Neutrophil (primary cell): Measurements from ENCODE around the gene CFAP99.
"Not testable (repeated sequence)": the region's sequence is repeated elsewhere in the genome, so short reads cannot be mapped to it uniquely, and the experiment has no call there.

Source experiments
- H3K27ac ChIP-seq: fragments of 200-600 bp; sonication (generic); 2 replicates; pipeline ENCODE4 v1.5.1; 2016; ENCODE audit warnings: mild to moderate bottlenecking, moderate library complexity
- H3K27me3 ChIP-seq: fragments of 200-600 bp; sonication (generic); 2 replicates; pipeline ENCODE4 v1.6.0; 2016; ENCODE audit warnings: mild to moderate bottlenecking
- H3K36me3 ChIP-seq: fragments of 200-600 bp; sonication (generic); 2 replicates; pipeline ENCODE4 v1.5.1; 2017
- H3K4me1 ChIP-seq, 2 experiments: fragments of 200-600 bp in 1 of 2; sonication (generic) in 1 of 2; 1 replicate in 1 of 2; 2 replicates in 1 of 2; pipeline versions ENCODE4 v1.5.1 to v1.6.1; 2013 to 2016; ENCODE audit warnings: low read depth in 1 of 2, low read length in 1 of 2, mild to moderate bottlenecking in 1 of 2, moderate library complexity in 1 of 2; ENCODE audit not compliant: control insufficient read depth in 1 of 2, insufficient read depth in 1 of 2
- H3K4me3 ChIP-seq, 2 experiments: fragments of 200-600 bp in 1 of 2; sonication (generic) in 1 of 2; 1 replicate in 1 of 2; 2 replicates in 1 of 2; pipeline ENCODE4 v1.5.1; 2013 to 2016; ENCODE audit warnings: low read depth in 1 of 2, low read length in 1 of 2, mild to moderate bottlenecking in 1 of 2, moderate library complexity in 1 of 2
- H3K9me3 ChIP-seq: fragments of 200-600 bp; sonication (generic); 2 replicates; pipeline ENCODE4 v1.5.1; 2016
- TF ChIP-seq, protein P1 (sequence below): fragments of 200-600 bp; sonication (generic); IDR thresholded peaks from 2 replicates; pipeline ENCODE4 v1.5.1; 2016; ENCODE audit warnings: antibody characterized with exemption

Gene CFAP99

DNA sequence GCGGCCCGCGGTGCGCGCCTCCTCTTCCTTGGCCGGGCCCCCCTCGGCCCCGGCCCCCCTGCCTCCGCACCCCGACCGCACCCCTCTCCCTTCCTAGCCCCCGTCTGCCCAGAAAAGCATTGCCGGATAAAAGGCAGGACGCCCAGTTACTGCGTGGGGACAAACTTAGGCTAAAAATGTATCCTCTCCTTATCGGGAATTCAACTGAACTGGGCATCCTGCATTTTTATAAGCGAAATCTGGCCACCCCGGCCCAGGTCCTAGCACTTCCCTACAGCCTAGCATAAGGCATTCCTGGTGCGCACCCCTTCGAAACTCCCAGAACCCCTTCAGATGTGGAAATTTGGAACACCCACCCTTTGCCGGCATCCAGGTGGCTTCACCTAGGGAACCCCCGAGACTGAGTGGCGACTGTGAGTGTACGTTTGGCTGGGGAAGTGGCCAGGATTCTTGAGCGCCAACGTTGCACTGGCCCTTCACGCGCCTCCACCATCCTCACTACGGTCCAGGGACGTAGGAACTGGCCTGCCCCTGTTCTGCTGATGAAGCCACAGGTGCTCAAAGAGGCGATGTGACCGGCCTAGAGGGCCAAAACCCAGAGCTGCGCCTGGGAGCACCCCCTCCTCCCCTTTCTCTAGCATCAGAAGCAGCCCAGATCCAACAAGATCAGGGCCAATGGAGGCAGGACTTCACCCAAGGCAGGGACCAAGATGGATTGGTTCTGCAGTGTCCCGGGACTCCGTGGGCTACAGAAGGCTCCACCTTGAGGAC lies 44.4 kb downstream of the CFAP99 start:
- H3K9me3 ChIP-seq: no peaks in the 10 kb centered on the region
- TF ChIP-seq, protein P1, sequence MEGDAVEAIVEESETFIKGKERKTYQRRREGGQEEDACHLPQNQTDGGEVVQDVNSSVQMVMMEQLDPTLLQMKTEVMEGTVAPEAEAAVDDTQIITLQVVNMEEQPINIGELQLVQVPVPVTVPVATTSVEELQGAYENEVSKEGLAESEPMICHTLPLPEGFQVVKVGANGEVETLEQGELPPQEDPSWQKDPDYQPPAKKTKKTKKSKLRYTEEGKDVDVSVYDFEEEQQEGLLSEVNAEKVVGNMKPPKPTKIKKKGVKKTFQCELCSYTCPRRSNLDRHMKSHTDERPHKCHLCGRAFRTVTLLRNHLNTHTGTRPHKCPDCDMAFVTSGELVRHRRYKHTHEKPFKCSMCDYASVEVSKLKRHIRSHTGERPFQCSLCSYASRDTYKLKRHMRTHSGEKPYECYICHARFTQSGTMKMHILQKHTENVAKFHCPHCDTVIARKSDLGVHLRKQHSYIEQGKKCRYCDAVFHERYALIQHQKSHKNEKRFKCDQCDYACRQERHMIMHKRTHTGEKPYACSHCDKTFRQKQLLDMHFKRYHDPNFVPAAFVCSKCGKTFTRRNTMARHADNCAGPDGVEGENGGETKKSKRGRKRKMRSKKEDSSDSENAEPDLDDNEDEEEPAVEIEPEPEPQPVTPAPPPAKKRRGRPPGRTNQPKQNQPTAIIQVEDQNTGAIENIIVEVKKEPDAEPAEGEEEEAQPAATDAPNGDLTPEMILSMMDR: no peak
- no peak overlapping the region for H3K27ac ChIP-seq
- no peaks in the 10 kb centered on the region for H3K36me3 ChIP-seq
- H3K4me3 ChIP-seq: no peak overlapping the region
- H3K27me3 ChIP-seq: peaks cover 62% of the 10 kb centered on the region
- H3K4me1 ChIP-seq: peaks cover 14 to 18% of the 10 kb centered on the region in 2 experiments

DNA sequence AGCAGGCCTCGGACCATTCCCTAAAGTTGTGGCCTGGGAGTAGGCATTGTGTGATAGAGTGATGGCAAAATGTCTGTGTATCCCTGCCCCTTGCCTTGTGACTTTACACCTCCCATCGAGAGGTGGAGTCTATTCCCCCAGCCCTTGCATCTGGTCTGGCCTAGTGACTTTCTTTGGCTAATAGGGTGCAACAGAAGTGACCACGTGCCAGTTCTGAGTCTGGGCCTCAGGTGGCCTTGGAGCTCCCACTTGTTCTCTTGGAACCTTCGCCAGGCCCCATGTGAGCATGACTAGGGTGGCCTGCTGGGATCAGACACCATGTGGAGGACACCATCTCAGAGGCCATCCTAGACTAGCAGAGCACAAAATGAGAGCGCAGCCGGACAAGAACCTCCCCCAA lies 46.3 kb downstream of the CFAP99 start:
- TF ChIP-seq, protein P1: no peak
- H3K4me1 ChIP-seq: peaks cover 21 to 29% of the 10 kb centered on the region in 2 experiments

DNA sequence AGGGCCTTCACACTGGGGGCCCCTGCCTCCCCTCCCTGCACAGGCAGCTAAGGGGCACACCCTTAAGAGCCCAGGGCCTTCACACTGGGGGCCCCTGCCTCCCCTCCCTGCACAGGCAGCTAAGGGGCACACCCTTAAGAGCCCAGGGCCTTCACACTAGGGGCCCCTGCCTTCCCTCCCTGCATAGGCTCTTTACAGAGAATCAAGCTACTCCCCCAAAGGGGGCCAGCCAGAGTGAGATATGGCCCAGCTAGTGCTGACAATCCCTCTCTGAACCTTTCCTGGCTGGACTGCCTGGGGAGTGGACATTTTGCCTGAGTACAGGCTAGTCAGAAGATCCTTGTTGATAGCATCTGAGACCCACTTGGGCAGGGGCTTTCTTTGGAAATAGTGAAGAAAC lies 46.8 kb downstream of the CFAP99 start:
- not testable (repeated sequence) for H3K4me3 ChIP-seq, H3K9me3 ChIP-seq, H3K27ac ChIP-seq, H3K36me3 ChIP-seq
- H3K27me3 ChIP-seq: peaks cover 45% of the 10 kb centered on the region
- peaks cover 26 to 34% of the 10 kb centered on the region in 2 experiments for H3K4me1 ChIP-seq

More for the DNA sequence above, 46.3 kb downstream of the CFAP99 start:
- Histone ChIP-seq H3K27ac (no peak overlapping the region), H3K36me3 (no peaks in the 10 kb centered on the region), H3K9me3 (no peaks in the 10 kb centered on the region), H3K27me3 (peaks cover 51% of the 10 kb centered on the region), H3K4me3 (no peak overlapping the region)

DNA sequence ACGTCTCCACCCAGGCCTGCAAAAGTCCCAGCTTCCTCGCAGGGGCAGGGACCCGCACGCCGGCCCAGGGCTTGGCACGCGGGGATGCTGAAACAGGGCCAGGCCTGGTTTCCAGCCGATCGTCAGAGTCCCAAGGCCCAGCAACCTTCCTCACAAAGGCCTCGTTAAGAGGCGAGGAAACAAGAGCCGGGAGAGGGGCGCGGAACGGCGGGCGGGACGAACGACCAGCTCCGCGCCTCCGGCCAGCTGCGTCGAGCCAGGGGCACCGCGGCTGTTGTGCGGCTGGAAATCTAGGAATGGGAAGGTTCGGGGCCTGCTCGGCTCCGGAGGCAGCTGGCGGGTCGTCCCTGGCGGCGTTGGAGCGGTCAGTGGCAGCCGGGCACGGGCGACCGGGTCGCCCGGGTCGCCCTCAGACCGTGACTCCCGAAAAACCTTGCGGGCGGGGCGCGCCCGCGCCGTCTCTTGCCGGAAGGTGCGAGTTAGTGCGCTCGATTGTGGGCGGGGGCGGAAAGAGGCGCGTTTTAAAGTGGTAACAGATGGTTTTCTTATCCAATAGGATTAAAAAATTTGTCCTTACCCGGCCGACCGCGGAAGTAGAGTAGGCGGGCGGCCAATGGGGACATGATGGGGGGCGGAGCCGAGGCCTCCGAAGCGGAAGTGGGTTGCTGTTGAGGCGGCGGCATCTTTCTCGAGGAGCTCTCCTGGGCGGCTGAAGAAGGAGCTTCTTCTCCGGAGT lies 49.9 kb downstream of the CFAP99 start, which contains the start of gene RNF4:
Gene RNF4 (plus strand): TSS at position 651 of the 736 bp plus-strand sequence. CDS start 21,388 bp downstream, outside the sequence.
- peak within 1 kb of the TSS; percentile 67 to 85 for H3K4me3 ChIP-seq

DNA sequence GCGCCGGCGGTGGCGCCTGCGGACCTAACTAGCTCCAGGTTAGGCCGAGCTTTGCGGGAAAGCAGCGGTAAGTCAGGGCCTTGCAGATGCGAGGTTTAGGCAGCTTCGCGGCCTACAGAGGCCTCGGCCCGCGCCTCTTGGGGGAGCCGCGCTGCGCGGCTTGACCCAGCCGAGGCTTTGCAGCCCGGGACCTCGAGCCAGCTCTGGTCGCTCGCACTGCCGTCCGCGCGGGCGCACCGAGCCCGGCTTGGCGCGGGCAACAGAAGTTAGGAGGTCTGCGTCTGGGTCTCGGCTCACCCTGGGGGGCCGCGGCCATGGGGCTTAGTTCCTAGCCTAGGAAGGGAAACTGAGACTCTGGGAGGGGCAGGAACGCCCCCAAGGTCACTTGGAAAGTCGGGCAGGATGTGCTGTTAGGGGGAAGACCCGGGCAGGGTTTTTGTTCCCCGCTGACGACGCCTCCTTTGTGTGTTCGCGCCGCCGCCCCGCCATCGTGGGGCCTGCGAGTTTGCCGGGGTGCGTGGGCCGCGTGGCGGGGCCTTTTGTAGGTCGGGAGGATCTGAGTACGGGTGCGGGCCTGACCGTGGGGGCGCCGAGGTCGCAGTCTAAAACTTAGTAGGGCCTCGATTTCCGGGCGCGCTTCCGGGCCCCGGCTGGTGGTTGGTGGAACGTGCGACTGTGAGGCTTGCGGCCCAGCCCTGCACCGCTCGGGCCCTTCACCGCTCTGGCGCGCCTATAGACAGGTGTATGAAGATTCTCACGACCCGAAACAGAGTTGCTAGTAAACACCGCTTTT lies 50.6 kb downstream of the CFAP99 start:
- peaks cover 7% of the 10 kb centered on the region for H3K27me3 ChIP-seq

More for the DNA sequence above, 49.9 kb downstream of the CFAP99 start, which contains the start of gene RNF4:
- H3K9me3 ChIP-seq: no peaks in the 10 kb centered on the region
- peaks cover 15% of the 10 kb centered on the region for H3K27me3 ChIP-seq
- H3K4me1 ChIP-seq: peaks cover 23 to 25% of the 10 kb centered on the region in 2 experiments
- peaks cover 16% of the 10 kb centered on the region for H3K36me3 ChIP-seq
- TF ChIP-seq, protein P1: peak; percentile 26
- H3K27ac ChIP-seq: peak within 1 kb of the TSS; percentile 86

More for the DNA sequence above, 50.6 kb downstream of the CFAP99 start:
- Histone ChIP-seq H3K9me3 (no peaks in the 10 kb centered on the region), H3K4me3 (peak overlapping the region; percentile 67 to 85), H3K27ac (peak overlapping the region; percentile 86), H3K36me3 (peaks cover 16% of the 10 kb centered on the region), H3K4me1 (peaks cover 23 to 25% of the 10 kb centered on the region in 2 experiments)
- TF ChIP-seq, protein P1: no peak
